Loucy (cell line): ENCODE measurements around the gene NECTIN1.

Source experiments
- H2AFZ ChIP-seq: fragments of 200-600 bp; sonication (generic); 2 replicates; pipeline ENCODE4 v1.6.0; 2016; ENCODE audit warnings: antibody characterized with exemption, mild to moderate bottlenecking, low read length, moderate library complexity
- H3F3A ChIP-seq: fragments of 200-600 bp; 2 replicates; pipeline ENCODE4 v1.6.0; 2016; ENCODE audit warnings: antibody characterized with exemption, low read depth, mild to moderate bottlenecking
- H3K27me3 ChIP-seq: fragments of 200-600 bp; sonication (generic); 2 replicates; pipeline ENCODE4 v1.6.1; 2014; ENCODE audit warnings: low read length, mild to moderate bottlenecking; ENCODE audit not compliant: insufficient read depth, poor library complexity, severe bottlenecking
- H3K36me3 ChIP-seq: fragments of 200-600 bp; sonication (generic); 2 replicates; pipeline ENCODE4 v1.6.1; 2016; ENCODE audit warnings: low read length; ENCODE audit not compliant: insufficient read depth
- H3K4me1 ChIP-seq: fragments of 200-600 bp; sonication (generic); 2 replicates; pipeline ENCODE4 v1.5.1; 2014; ENCODE audit warnings: low read length, mild to moderate bottlenecking; ENCODE audit not compliant: insufficient read depth, poor library complexity, severe bottlenecking
- H3K4me2 ChIP-seq: fragments of 200-600 bp; sonication (generic); 2 replicates; pipeline ENCODE4 v1.6.0; 2014; ENCODE audit warnings: antibody characterized with exemption, low read length, low read depth, mild to moderate bottlenecking; ENCODE audit not compliant: poor library complexity, severe bottlenecking
- H3K4me3 ChIP-seq: fragments of 200-600 bp; sonication (generic); 2 replicates; pipeline ENCODE4 v1.5.1; 2014; ENCODE audit warnings: low read length, mild to moderate bottlenecking, mixed read lengths; ENCODE audit not compliant: poor library complexity, severe bottlenecking
- H3K79me2 ChIP-seq: fragments of 200-600 bp; sonication (generic); 2 replicates; pipeline ENCODE4 v1.6.1; 2014; ENCODE audit warnings: low read length; ENCODE audit not compliant: insufficient read depth
- H3K9ac ChIP-seq: fragments of 200-600 bp; sonication (generic); 2 replicates; pipeline ENCODE4 v1.6.0; 2014; ENCODE audit warnings: mild to moderate bottlenecking, low read depth, low read length, moderate library complexity; ENCODE audit not compliant: poor library complexity, severe bottlenecking
- H3K9me2 ChIP-seq: fragments of 200-600 bp; sonication (generic); replicated peaks from 2 replicates; pipeline ENCODE4 v1.6.1; 2016; ENCODE audit warnings: low read depth, low read length, mixed read lengths
- H3K9me3 ChIP-seq: fragments of 200-600 bp; sonication (generic); 2 replicates; pipeline ENCODE4 v1.6.1; 2014; ENCODE audit warnings: mild to moderate bottlenecking, antibody characterized with exemption, low read length, low read depth; ENCODE audit not compliant: insufficient read depth
- H4K20me1 ChIP-seq: fragments of 200-600 bp; sonication (generic); 2 replicates; pipeline ENCODE4 v1.6.0; 2014; ENCODE audit warnings: antibody characterized with exemption, low read length, mild to moderate bottlenecking; ENCODE audit not compliant: insufficient read depth, poor library complexity, severe bottlenecking
- CTCF ChIP-seq: fragments of 200-600 bp; sonication (generic); conservative IDR thresholded peaks from 2 replicates; pipeline ENCODE4 v1.5.1; 2014; ENCODE audit warnings: mild to moderate bottlenecking, antibody characterized with exemption, low read length
- EZH2phosphoT487 ChIP-seq: fragments of 200-600 bp; IDR thresholded peaks from 2 replicates; pipeline ENCODE4 v1.6.1; 2018; ENCODE audit warnings: antibody characterized with exemption, mild to moderate bottlenecking, moderate library complexity, borderline replicate concordance

The NECTIN1 gene

DNA sequence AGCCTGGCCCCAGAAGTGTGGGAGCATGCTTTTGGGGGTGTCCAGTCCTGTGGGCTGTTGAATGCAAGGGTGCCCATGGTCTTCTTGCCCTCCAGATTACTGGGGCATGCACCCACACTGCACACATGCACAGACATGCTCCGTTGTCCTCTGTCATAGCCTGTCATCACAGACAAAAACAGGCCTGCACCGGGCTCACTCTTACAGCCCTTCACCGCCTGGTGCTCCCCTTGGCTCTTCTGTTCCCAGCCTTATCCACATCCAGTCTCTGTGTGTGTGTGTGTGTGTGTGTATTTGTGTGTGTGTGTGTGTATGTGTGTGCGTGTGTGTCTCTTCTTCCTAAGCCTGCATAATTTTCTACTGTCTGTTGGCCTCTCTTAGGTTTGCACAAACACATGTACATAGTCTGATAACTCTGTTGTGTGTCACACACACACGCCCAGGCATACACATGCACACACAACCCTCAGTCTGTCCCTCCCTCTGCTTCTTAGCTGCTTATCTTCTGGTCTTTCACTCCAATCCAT is 23.4 kb upstream of the NECTIN1 start:
- no peak for TF ChIP-seq CTCF
- no peak for TF ChIP-seq EZH2phosphoT487
- Histone ChIP-seq H3K9ac (no peak overlapping the region), H3K4me3 (no peak overlapping the region)

GRCh38 chr11:119750056-119750455 is 21.1 kb upstream of the NECTIN1 start:
- Histone ChIP-seq H3K79me2 (no peaks in the 10 kb centered on the region), H3K9me2 (no peaks in the 10 kb centered on the region), H3K4me2 (no peak overlapping the region), H3K9me3 (no peaks in the 10 kb centered on the region), H3F3A (no peaks in the 10 kb centered on the region), H2AFZ (no peak overlapping the region), H3K36me3 (no peaks in the 10 kb centered on the region), H3K4me3 (no peak overlapping the region), H3K4me1 (peaks cover 17% of the 10 kb centered on the region), H3K9ac (no peak overlapping the region), H4K20me1 (no peaks in the 10 kb centered on the region), H3K27me3 (no peaks in the 10 kb centered on the region)
- no peak for TF ChIP-seq EZH2phosphoT487
- no peak for TF ChIP-seq CTCF

More for the DNA sequence above, 23.4 kb upstream of the NECTIN1 start:
- peaks cover 17% of the 10 kb centered on the region for H3K4me1 ChIP-seq
- H3K79me2 ChIP-seq, result no peaks in the 10 kb centered on the region
- no peak overlapping the region for H3K4me2 ChIP-seq
- no peaks in the 10 kb centered on the region for H3K36me3 ChIP-seq
- no peak overlapping the region for H2AFZ ChIP-seq
- no peaks in the 10 kb centered on the region for H3K27me3 ChIP-seq
- H3K9me3 ChIP-seq, result no peaks in the 10 kb centered on the region
- H3F3A ChIP-seq, result no peaks in the 10 kb centered on the region
- H3K9me2 ChIP-seq, result no peaks in the 10 kb centered on the region
- no peaks in the 10 kb centered on the region for H4K20me1 ChIP-seq

GRCh38 chr11:119749006-119749565 is 20.1 kb upstream of the NECTIN1 start:
- Histone ChIP-seq H3K27me3 (no peaks in the 10 kb centered on the region), H3K4me1 (peaks cover 17% of the 10 kb centered on the region), H3K9me2 (no peaks in the 10 kb centered on the region), H3K79me2 (no peaks in the 10 kb centered on the region), H3K9me3 (no peaks in the 10 kb centered on the region), H4K20me1 (no peaks in the 10 kb centered on the region), H2AFZ (no peak overlapping the region), H3K36me3 (no peaks in the 10 kb centered on the region), H3K9ac (no peak overlapping the region), H3F3A (no peaks in the 10 kb centered on the region), H3K4me2 (peak overlapping the region; percentile 82), H3K4me3 (no peak overlapping the region)
- no peak for TF ChIP-seq EZH2phosphoT487
- no peak for TF ChIP-seq CTCF
